Left cardiac atrium (tissue), 4 donors: ENCODE results near the gene CDH13. TPM values are rescaled to one million over a fixed set of nuclear protein-coding genes. Genes with fewer than 3 reads are reported as not detected.

ENCODE experiments used
- ATAC-seq, 2 donors: fragments of 200-7000 bp; cut with Tn5 transposase; one replicate each; pipeline ENCODE4 v1.9.1; 2020; ENCODE audit warnings: mild to moderate bottlenecking in 2 of 2, moderate library complexity in 2 of 2
- DNase-seq: peaks from one replicate; pipeline ENCODE4 v3.0.0-alpha.2; 2020
- intact Hi-C, 2 donors: fragments of 100-400 bp; cut with DNase I; formaldehyde crosslinking; loops; one replicate each; pipeline versions ENCODE4 v1.14.1 to v1.15.1; 2022 to 2023
- total RNA-seq, 2 donors: library from RNA; stranded (reverse); fragmentation: NEBNext Ultra II Directional; extraction: Animal tissue kit (Norgen Biotek cat#: 25700); gene quantifications; one replicate each; pipeline ENCODE4 v1.2.1, GENCODE V29; 2021
- donor health status: DM: no; HTN: yes; CAD: no.
- donor health status: DM: no; HTN: yes; CAD: no; lungs with severe emphysema.
- donor health status: DM: yes; HTN: yes; CAD: no.
- donor health status: Dilated cardiomyopathy.

The CDH13 gene
- total RNA-seq, 2 donors from 2014 or later, result 68.6 to 100 TPM

GRCh38 chr16:83586461-83587200 is 959.9 kb downstream of the CDH13 start:
- ATAC-seq (no peak), DNase-seq (no peak)
- intact Hi-C loops, result no loop called here

DNA sequence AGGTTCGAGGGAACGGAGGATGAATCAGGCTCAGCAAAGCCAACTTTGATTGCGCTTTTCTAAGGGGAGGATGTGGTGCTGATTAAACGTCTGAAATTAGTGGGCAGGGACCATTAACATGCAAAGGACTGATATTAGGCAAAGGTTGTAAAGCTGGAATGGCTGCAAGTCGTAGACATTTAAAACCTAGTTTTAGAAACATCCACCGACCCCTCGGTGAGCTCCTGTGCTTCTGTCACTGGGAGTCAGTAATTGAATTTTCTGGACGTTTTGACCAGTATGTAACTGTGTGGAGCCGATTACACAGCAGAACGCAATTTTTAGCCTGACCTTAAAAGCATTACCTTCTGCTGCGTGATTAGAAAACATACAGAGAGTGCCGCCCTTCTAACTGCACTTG is 960.4 kb downstream of the CDH13 start:
- DNase-seq (no peak), ATAC-seq (no peak)
- intact Hi-C loops, result no loop called here

DNA sequence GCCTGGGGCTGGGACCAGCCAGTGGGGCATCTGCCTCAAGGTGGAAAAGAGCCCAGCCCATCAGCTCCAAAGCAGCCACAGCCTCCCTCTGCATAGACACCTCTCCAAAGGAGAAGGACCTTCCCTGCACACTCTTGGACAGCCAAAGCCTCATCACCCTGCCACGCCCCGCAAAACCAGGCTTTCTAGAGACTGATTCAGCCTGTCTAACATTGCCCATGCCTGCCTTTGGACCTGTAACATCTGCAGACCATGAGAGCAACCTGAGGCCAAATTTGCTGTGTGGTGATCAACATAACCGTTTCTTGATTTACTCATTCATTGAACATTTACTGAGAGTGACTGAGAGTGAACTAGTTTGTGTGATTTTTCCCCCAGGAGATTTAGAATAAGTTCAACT is 961.3 kb downstream of the CDH13 start:
- intact Hi-C loops, result no loop called here
- no peak for DNase-seq

GRCh38 chr16:83589576-83589975 is 962.8 kb downstream of the CDH13 start:
- intact Hi-C loops, result no loop called here
- ATAC-seq (no peak), DNase-seq (no peak)

More for the DNA sequence above, 961.3 kb downstream of the CDH13 start:
- no peak for ATAC-seq

DNA sequence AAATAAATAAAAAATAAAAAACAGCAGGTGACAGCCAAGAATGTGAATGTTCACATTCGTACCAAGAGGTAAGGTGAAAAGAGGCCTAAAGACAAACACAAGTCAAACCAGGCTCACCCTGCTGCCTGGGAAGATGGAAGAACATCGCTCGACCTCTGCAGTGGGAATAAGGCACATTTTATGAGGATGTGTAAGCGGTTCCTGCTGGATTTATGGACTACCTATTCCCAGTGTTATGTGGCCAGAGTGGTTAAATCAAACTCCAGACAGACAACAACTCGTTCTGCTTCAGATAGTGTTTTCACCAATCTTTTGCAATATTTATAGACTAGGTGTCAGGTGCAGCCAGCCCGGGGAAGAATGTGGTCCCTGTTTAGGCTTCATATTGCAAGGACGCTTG is 966.0 kb downstream of the CDH13 start:
- ATAC-seq, result no peak
- intact Hi-C loops, result no loop called here
- DNase-seq, result no peak

- no peak for DNase-seq
- no peak for ATAC-seq
- intact Hi-C loops, result no loop called here
Observed at GRCh38 chr16:83599789-83600462, 973.2 kb downstream of the CDH13 start.

- no peak for DNase-seq
- ATAC-seq, result no peak
- intact Hi-C loops, result no loop called here
Observed at GRCh38 chr16:83602761-83603722, 976.3 kb downstream of the CDH13 start.

DNA sequence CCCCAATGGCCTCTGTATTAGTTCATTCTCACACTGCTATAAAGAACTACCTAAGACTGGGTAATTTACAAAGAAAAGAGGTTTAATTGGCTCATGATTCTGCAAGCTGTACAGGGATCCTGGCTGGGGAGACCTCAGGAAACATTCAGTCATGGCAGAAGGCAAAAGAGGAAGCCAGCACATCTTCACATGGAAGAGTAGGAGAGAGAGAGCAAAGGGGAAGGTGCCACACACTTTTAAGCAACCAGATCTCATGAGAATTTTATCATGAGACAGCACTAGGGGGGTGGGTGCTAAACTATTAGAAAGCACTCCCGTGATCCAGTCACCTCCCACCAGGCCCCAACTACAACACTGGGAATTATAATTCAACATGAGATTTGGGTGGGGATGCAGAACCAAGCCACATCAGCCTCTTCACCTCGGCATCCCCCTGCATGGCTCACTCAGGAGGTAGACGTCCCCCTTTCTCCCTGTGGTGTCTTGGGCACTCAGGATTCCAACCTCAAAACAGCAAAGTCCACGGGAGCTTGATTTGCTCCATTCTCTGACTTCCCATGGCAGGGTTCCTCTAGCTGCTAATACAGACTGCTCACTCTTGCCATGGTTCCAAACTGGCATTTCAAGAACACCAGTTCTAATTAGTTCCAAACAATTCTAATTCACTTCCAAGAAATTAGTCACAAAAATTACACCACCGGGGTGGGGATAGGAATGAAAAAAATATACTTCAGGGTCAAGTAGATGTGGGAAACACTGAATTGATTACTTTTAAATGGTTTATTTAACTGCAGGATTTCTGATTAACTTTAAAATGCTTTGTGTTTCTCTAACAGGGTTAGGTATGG is 977.2 kb downstream of the CDH13 start:
- ATAC-seq (no peak), DNase-seq (no peak)
- intact Hi-C loops, result no loop called here

GRCh38 chr16:83606486-83607030 is 979.8 kb downstream of the CDH13 start:
- ATAC-seq (no peak), DNase-seq (no peak)
- intact Hi-C loops, result no loop called here

DNA sequence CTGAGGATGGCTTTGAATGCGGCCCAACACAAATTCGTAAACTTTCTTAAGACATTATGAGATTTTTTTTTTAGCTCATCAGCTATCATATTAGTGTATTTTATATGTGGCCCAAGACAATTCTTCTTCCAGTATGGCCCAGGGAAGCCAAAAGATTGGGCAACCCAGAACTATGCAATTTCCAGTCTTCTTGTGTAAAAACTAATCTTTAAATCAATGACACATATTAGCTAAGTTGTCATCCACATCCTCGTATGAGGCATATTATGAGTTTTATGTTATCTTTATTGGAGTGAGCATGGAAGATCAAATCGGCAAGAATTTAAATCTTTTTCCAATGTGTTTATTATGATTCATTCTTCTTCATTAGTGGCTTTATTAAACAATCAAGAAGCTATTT is 982.4 kb downstream of the CDH13 start:
- DNase-seq (no peak), ATAC-seq (no peak)
- intact Hi-C loops, result no loop called here

DNA sequence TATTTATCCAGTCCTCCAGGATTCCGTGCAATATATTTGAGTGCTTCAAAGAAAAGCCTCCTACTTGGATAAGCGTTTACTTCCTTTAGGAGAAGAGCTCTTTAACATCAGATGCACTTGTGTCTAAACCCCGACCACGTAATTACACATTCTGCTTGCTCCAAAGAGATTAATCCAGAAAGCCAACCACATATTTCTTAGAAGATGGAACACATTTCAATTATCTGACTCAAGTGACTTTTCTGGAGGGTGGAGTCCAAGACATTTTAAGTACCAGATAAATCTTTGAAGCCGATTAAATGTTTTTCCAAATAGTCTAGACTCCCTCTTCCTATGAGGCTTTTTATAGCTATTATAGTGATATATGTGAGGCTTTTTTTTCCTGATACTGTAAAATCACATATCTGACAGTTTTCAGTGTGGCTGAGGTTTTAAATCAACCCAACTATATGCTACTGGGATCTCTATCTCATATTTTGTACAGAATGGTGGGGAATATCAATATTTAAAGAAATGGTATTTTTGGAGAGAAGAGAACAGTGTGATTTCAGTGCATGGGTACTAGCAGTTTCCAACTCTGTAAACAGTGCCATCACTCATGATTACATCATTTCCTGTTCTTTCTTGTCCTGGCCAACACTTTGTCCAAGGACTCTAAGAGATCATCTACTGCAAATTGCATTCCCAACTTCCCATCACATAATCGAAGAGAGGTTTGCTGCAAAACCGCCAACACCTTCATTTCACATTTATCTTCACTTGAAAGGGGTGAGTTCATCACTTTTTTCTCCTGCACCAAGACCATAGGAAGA is 988.6 kb downstream of the CDH13 start:
- DNase-seq (no peak), ATAC-seq (no peak)
- intact Hi-C loops, result no loop called here

- no peak for DNase-seq
- intact Hi-C loops, result no loop called here
- no peak for ATAC-seq
Observed at GRCh38 chr16:83615953-83616350, 989.2 kb downstream of the CDH13 start.

DNA sequence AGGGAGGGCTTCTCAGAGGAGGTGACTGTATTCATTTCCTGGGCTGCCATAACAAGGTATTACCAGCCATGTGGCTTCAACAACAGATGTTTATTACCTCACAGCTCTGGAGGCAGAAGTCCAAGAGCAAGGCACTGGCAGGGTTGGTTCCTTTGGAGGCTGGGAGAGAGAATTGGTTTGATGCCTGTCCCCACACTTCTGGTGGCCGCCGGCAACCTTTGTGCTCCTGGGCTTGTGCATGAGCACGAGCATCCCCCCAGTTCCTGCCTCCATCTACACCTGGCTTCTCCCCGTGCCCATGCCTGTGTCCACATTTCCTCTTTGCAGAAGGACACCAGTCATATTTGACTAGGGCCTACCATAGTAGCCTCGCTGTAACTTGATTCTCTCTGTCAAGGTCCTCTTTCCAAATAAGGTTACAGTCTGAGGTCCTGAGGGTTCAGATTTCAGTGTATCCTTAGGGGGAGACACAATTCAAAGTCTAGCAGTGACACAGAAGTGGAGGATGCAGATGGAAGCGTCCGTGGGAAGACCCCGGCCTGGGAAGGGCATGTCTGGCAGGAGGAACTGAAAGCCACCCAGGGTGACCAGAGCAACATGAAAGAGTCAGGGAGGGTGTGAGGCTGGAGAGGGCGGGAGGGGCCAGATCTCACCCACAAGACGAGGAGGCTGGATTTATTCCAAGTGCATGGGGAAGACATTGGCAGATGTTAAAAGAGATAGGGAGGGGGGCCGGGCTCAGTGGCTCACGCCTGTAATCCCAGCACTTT is 992.8 kb downstream of the CDH13 start:
- ATAC-seq, result no peak
- intact Hi-C loops, result no loop called here
- DNase-seq, result no peak

DNA sequence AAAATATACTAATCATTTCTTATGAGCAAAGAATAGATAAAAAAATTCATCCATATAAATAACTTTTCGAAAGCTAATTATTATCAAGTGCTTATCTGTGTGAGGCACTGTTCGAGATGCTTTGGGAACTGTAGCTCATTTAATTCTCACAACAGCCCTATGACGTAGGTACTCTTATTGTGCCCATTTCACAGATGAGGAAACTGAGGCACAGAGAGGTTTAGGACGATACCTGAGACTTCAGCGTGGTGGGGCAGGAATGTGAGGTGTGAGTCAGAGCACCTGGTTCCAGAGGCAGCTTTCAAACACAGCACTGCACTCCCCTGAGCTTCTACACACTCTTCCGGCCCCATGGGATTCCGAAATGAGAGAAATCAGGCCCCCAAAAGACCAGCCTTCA is 995.2 kb downstream of the CDH13 start:
- DNase-seq, result no peak
- intact Hi-C loops, result no loop called here
- ATAC-seq, result no peak

- ATAC-seq, result no peak
- no peak for DNase-seq
- intact Hi-C loops, result no loop called here
Observed at GRCh38 chr16:83623091-83623730, 996.4 kb downstream of the CDH13 start.

DNA sequence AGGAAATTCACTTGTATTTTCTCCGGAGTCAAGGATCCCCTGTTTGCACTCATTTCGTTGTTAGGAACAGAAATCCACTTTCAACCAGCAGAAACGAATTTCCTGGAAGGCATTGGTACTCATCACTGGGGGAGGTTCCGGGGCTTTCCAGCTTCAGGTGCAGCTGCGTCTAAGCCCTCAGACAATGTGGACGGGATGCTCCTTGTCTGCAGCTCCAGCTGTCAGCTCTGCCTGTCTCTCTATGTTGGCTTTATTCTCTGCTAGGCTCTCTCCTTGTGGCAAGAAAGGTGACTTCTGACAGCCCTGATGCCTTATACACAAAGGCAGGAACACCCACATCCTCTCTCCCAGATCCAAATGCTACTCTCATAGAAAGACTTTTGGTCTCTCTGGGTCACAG is 997.1 kb downstream of the CDH13 start:
- intact Hi-C loops, result no loop called here
- ATAC-seq (no peak), DNase-seq (no peak)
